Measurements from ENCODE around the gene CCDC181. TPM values are rescaled to one million over a fixed set of nuclear protein-coding genes. Genes with fewer than 3 reads are reported as not detected.
A peak's percentile ranks its signal among the peaks of the same experiment; 100 is the strongest.
"Not testable (repeated sequence)": the region's sequence is repeated elsewhere in the genome, so short reads cannot be mapped to it uniquely, and the experiment has no call there.

The CCDC181 gene
- total RNA-seq = 6.4 TPM

- DNase-seq = peak; percentile 73
Measured at GRCh38 chr1:169427081-169427641, at the start of gene CCDC181. Gene CCDC181, minus strand, starts transcription at chr1:169427474. Its CDS starts 2,547 bp downstream, at chr1:169424927.

GRCh38 chr1:169475806-169476387 lies 48.6 kb upstream of the CCDC181 start:
- no peak for DNase-seq

GRCh38 chr1:169474302-169474995 lies 47.2 kb upstream of the CCDC181 start:
- no peak for DNase-seq

- DNase-seq = no peak
Measured at GRCh38 chr1:169473347-169473746, 46.1 kb upstream of the CCDC181 start.

- DNase-seq = no peak
Measured at GRCh38 chr1:169472738-169473137, 45.5 kb upstream of the CCDC181 start.

- no peak for DNase-seq
Measured at GRCh38 chr1:169468982-169469381, 41.7 kb upstream of the CCDC181 start.

- no peak for DNase-seq
Measured at GRCh38 chr1:169466259-169467230, 39.3 kb upstream of the CCDC181 start.

GRCh38 chr1:169465281-169465680 lies 38.0 kb upstream of the CCDC181 start:
- no peak for DNase-seq

- no peak for DNase-seq
Measured at GRCh38 chr1:169462385-169462784, 35.1 kb upstream of the CCDC181 start.

GRCh38 chr1:169461390-169462000 lies 34.2 kb upstream of the CCDC181 start:
- DNase-seq = no peak

- DNase-seq = no peak
Measured at GRCh38 chr1:169460191-169460833, 33.0 kb upstream of the CCDC181 start.

- no peak for DNase-seq
Measured at GRCh38 chr1:169457443-169457842, 30.2 kb upstream of the CCDC181 start.

- DNase-seq = no peak
Measured at GRCh38 chr1:169456029-169456428, 28.8 kb upstream of the CCDC181 start.

- DNase-seq = no peak
Measured at GRCh38 chr1:169452921-169453320, 25.6 kb upstream of the CCDC181 start.

- no peak for DNase-seq
Measured at GRCh38 chr1:169451218-169451824, 24.0 kb upstream of the CCDC181 start.

- no peak for DNase-seq
Measured at GRCh38 chr1:169443923-169444322, 16.6 kb upstream of the CCDC181 start.

GRCh38 chr1:169426174-169426705 lies 1.0 kb downstream of the CCDC181 start:
- no peak for DNase-seq

- no peak for DNase-seq
Measured at GRCh38 chr1:169421309-169421708, 6.0 kb downstream of the CCDC181 start.

GRCh38 chr1:169414952-169415351 lies 12.3 kb downstream of the CCDC181 start:
- no peak for DNase-seq

GRCh38 chr1:169408340-169408739 lies 18.9 kb downstream of the CCDC181 start:
- not testable (repeated sequence) for DNase-seq

GRCh38 chr1:169402578-169402977 lies 24.7 kb downstream of the CCDC181 start:
- not testable (repeated sequence) for DNase-seq

Data from occipital lobe (tissue), 2 donors.